22Rv1 (cell line): ENCODE measurements around the gene CMSS1.

Experiments
- H3K27ac ChIP-seq: fragments of 450-650 bp; 2 replicates; pipeline ENCODE4 v1.5.1; 2017
- ZFX ChIP-seq: fragments of 450-650 bp; IDR thresholded peaks from 2 replicates; pipeline ENCODE4 v1.6.1; 2017; ENCODE audit warnings: antibody characterized with exemption, borderline replicate concordance
- TF ChIP-seq, protein P1 (sequence below): fragments of 450-650 bp; IDR thresholded peaks from 2 replicates; pipeline ENCODE4 v1.5.1; 2017; ENCODE audit warnings: mild to moderate bottlenecking

Gene CMSS1

DNA sequence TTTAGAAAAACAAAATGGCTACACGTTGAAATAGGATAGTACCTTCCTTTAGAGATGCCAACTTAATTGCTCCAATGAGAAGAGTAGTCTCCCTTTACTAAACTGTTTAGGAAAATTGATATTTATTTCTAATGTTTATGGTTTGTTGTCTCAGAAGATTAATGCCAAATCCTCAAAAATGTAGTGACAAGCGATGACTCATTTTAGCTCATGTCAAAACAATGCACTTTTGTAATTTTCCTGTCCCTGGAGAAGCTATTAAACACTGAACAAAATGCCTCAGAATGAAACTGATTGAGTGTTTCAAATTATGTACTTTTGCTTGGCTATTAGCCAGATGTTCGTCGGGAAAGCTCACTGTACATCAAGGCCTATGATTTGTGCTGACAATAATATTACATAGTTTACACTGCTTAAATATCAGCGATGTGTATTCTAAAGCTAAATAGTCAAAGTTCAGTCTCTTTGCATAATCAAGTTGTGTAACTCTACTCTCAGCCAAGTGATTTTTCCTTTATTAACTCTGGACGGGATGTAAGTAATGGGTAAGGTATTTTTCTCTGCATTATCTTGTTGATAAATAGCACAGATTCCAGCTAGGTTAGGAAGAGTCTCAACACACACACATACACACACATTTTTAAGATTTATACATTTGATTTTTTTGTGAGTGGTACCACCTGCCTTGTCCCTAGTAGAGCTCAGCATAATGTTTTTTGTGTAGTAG is 83.7 kb downstream of the CMSS1 start:
- TF ChIP-seq ZFX: no peak
- TF ChIP-seq, protein P1, sequence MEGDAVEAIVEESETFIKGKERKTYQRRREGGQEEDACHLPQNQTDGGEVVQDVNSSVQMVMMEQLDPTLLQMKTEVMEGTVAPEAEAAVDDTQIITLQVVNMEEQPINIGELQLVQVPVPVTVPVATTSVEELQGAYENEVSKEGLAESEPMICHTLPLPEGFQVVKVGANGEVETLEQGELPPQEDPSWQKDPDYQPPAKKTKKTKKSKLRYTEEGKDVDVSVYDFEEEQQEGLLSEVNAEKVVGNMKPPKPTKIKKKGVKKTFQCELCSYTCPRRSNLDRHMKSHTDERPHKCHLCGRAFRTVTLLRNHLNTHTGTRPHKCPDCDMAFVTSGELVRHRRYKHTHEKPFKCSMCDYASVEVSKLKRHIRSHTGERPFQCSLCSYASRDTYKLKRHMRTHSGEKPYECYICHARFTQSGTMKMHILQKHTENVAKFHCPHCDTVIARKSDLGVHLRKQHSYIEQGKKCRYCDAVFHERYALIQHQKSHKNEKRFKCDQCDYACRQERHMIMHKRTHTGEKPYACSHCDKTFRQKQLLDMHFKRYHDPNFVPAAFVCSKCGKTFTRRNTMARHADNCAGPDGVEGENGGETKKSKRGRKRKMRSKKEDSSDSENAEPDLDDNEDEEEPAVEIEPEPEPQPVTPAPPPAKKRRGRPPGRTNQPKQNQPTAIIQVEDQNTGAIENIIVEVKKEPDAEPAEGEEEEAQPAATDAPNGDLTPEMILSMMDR: no peak
- no peak overlapping the region for H3K27ac ChIP-seq

DNA sequence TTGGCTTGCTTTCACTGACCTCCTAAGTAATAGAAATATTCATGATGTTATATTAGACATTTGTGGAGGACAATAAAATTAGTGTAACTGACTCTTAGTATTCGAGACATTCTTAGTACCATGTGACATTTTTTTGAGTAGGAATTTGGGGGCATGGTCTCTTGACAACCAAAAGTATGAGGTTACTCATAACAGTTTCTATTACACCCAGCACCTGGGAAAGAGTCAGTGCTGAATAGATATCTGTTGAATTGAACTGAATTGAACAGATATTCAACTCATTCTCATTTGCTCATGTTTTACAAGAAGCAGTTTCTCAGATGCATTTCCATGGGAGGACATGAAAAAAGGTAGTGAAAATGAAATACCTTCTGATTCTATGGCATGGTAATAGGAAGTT is 84.4 kb downstream of the CMSS1 start:
- H3K27ac ChIP-seq: no peak overlapping the region
- TF ChIP-seq ZFX: no peak
- TF ChIP-seq, protein P1: no peak

DNA sequence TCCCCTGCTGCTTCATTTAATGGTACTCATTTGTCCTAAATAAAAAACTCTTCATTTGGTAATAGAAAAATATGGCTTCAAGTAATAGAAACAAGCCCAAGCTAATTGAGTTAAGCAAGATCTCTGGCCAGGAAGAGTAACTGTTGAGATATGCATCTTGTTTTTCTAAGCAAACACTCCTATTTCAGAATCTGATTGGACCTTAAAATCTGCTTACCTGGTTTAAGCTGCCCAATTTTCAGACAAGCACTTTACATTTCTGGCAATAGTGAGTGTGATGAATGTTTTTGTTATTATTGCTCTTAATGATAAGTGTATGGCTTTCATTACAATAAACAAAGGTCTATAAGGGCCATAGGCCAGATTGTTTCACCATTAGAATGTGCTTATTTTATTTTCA is 86.2 kb downstream of the CMSS1 start:
- TF ChIP-seq, protein P1: no peak
- no peak for TF ChIP-seq ZFX
- H3K27ac ChIP-seq: 0 out of 2 replicates have a peak overlapping the region, but pooled peaks have one; percentile 13

DNA sequence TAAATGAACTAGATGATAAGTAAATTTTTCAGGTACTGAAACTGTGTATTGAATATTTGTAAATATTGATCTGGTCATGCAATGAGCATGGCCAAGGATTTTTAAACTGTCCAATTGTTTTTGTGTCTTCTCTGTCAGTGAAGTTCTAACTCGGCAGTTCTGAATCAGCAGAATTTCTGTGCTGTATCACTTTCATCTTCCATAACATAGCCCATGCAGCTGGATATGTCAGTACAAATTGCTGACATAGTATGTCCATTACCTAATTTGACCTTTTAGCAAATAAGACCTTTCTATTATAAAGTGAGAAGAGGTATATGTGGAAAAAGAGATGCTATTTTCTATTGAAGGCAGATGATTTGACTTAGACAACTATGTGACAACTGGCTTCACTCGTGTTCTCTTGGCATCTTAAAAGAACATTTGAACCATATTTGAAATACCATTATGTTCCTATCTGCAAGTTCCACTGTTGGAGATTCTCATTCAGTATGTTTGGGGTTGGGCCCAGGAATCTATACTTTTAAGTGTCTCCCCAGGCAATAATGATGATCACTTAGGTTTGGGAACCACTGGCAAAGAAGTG is 90.4 kb downstream of the CMSS1 start:
- H3K27ac ChIP-seq: no peak overlapping the region
- no peak for TF ChIP-seq ZFX
- TF ChIP-seq, protein P1: no peak

DNA sequence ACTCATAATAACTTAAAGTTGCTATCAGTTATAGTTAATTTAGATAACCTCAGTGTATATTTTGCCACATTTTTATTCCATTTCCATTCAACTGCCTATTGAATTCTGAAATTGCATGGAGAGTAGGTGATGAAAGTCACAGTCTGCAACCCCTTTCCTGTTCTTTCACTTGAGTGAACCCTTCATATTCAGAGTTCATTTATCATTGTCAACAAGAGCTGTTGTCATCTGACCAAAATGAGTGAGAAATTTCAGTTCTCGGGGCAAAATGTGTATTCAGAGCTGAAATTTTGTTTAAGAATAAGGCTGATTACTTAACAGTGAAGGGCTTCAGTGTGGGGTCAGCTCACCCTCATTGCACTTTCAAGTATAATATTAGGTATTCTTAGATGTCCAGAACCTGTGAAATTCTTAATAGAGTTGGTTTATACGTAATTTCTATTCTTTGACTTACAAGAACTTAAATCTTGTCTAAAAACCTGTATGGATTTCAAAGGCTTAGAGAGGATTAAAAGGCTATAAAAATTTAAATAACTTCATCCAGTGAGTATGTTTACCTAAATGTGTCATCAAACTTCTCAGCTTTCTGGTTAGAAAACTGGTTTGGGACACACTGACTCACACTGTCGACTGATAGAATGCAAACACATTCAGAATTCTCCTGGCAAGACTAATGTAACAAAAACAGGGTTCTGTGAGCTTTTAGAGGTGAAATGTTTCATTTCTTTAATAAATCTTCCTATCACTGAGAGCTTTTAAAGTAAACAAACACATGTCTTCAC is 92.2 kb downstream of the CMSS1 start:
- TF ChIP-seq ZFX: no peak
- TF ChIP-seq, protein P1: no peak
- H3K27ac ChIP-seq: no peak overlapping the region

DNA sequence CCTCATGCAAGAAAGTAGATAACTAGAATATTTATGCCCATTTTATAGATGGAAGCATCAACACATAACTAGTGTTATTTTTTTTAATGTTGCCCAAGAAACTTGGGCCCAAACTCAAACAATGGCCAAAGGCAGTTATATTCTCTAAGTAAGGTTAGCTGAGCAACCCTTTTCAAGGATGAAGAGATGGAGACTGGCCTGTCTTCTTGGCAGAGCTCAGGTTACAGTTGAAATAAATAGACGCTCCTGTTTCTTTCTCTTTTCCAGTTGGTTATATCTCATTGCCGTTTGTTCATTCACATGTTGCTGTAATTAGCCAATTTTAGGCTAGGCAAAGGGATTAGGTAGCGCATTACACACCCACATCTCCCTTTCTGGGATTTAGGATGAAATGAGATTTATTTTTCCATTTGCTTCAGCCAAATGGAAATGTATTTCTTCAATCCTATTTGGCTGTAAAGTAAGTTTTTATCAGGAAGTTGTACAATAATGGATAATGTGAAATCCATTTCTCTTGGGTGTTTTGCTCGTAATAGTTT is 93.2 kb downstream of the CMSS1 start:
- TF ChIP-seq, protein P1: no peak
- no peak for TF ChIP-seq ZFX
- H3K27ac ChIP-seq: no peak overlapping the region
